ENCODE results near the gene RBMS3. TPM values are rescaled to one million over a fixed set of nuclear protein-coding genes. Genes with fewer than 3 reads are reported as not detected.

RBMS3 gene
- total RNA-seq, 1 experiment from 2014 or later = 0.42 TPM

DNA sequence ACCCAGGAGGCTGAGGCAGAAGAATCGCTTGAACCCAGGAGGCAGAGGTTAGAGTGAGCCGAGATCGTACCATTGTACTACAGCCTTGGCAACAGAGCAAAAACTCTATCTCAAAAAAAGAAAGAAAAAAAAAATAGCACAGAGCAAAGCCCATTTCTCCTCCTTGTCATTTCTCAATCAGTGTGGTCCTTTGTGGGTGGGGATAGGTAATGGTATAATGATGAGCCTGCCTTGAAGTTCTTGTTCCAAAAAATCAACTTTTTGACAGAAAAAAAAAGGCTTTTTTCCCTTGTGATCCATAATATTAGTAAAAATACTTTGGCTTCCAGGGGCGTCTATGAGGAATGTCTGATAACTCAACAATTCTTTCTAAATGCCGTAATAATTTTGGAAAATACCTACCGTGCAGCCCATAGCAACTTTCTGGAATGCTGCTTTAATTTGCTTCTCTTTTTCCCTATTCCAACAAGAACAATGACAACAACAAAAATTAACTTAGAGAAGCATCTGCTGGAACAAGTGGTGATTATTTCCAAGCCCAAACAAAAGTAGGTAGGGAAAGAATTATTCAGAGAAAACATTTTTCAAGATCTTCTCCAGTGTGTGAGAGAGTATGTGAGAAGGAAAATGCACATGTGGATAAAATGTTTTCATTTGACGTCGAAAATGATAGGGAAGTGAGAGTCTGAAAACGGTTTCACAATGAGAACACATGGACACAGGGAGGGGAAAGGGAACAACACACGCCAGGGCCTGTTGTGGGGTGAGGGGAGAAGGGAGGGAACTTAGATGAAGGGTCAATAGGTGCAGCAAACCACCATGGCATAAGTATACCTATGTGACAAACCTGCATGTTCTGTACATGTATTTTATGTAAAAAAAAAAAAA, 337.8 kb downstream of the RBMS3 start (continued):
- no peak for TF ChIP-seq CEBPB (IDR thresholded peaks at IDR 0.05; ENCODE audit: low read depth)

DNA sequence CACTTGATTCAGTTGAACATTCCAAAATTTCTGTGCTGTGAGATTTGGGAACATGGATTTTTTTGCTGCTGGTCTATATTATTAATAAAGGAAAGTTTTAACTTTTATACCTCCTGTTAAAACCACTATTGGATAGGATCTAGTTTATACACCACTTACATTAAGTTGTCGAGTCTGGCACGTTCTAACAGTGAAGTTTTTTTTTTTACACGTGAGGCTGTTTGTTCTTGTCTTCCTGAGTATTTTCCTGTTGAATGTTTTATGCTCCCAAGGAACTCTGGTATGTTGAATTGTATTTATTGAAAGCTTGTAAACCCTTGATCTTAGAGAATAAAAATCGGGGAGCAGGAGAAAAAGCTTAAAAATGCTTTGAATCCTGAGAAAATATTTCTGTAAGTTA, 338.8 kb downstream of the RBMS3 start:
- H3K36me3 ChIP-seq (ENCODE audit: control insufficient read depth in 1 of 2, insufficient read depth in 2 of 2, low read length in 2 of 2) = no peaks in the 10 kb centered on the region
- H2AFZ ChIP-seq (ENCODE audit: low read depth, low read length, poor library complexity, severe bottlenecking) = no peak overlapping the region
- TF ChIP-seq EGR1 (IDR thresholded peaks at IDR 0.05; ENCODE audit: low read depth) = no peak
- no peak for TF ChIP-seq SP1 (IDR thresholded peaks at IDR 0.05; ENCODE audit: low read depth)
- no peak for TF ChIP-seq CEBPB (IDR thresholded peaks at IDR 0.05; ENCODE audit: low read depth)
- no peak for TF ChIP-seq CBX3 (IDR thresholded peaks at IDR 0.05; ENCODE audit: low read depth)
- ATAC-seq = no peak
- no peaks in the 10 kb centered on the region for H3K9me2 ChIP-seq (ENCODE audit: insufficient read depth)
- H3K79me2 ChIP-seq (ENCODE audit: insufficient read depth, low read length) = no peaks in the 10 kb centered on the region
- H3K4me1 ChIP-seq (ENCODE audit: control insufficient read depth in 1 of 2, insufficient read depth in 2 of 2, low read length in 2 of 2) = no peaks in the 10 kb centered on the region
- BruUV-seq (replicated peaks) = no TSS peak
- no peaks in the 10 kb centered on the region for H3K9me3 ChIP-seq (ENCODE audit: control insufficient read depth in 1 of 2, insufficient read depth in 1 of 2, low read depth in 1 of 2, low read length in 2 of 2)
- intact Hi-C loops (cut with micrococcal nuclease) = no loop called here
- POLR2A ChIA-PET = no interaction called here
- CTCF ChIA-PET = no interaction called here
- H3K4me3 ChIP-seq (replicated peaks in 1 of 2; ENCODE audit: low read depth in 1 of 2, low read length in 2 of 2) = no peak overlapping the region
- H3K9ac ChIP-seq (ENCODE audit: low read length) = no peak overlapping the region
- no peak overlapping the region for H3K4me2 ChIP-seq (ENCODE audit: low read length)
- H4K20me1 ChIP-seq (ENCODE audit: insufficient read depth) = no peaks in the 10 kb centered on the region
- H3K27ac ChIP-seq (ENCODE audit: low read depth, low read length) = no peak overlapping the region
- RAD21 ChIA-PET (ENCODE audit: low non-redundant PET in 1 of 2, low total read pairs in 2 of 2, uncharacterized antibody in 2 of 2, unreplicated experiment in 2 of 2) = no interaction called here
- no peak for DNase-seq (ENCODE audit: low read depth, low spot score)
- H3K27me3 ChIP-seq (ENCODE audit: insufficient read depth, low read length) = peaks cover 3% of the 10 kb centered on the region; the same call in 1 of the 2 replicates

DNA sequence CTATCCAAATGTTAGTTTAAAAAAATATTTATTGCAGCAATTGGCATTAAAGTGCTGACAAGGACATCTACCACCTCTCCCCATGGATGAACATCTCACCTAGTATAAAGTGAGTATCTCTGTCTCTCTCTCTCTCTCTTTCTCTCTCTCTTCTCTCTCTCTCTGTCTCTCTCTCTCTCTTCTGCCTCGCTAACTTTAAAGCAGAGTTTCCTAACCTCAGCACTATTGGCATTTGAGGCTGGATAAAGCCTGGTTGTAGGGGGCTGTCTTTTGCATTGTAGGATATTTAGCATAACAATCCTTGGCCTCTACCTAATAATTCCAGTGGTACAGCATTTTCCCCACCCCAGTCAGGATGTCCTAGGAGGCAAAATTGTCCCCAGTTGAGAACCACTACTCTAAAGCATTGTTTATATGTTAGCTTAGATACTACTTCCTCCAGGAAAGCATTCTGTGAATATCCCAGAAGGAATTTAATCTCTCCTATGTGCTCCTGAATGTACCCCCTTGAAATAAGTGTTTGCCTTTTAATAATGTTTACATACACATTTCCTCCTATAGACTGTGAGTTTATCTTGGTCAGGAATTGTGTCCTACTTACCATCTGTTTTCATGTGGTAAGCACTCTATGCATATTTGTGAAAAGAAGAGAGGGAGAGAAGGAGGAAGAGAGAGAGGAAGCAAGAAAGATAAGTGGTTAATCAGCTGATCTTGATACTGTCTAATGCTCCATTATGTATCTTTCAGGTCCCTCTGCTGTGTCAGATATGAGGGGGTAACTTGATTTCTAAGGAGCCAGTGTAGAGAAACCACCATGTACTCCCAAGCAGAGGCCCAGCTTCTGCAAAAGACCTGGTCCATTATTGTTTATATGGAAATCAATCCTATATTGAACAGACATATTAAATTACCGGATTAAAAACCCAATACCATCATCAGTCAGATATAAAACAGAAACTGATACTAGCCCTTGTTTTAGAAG, 346.6 kb downstream of the RBMS3 start:
- BruUV-seq (replicated peaks) = no TSS peak
- no peak for TF ChIP-seq SIN3A (IDR thresholded peaks at IDR 0.05; ENCODE audit: low read depth)
- TF ChIP-seq CEBPB (IDR thresholded peaks at IDR 0.05; ENCODE audit: low read depth) = no peak
- TF ChIP-seq ELF1 (IDR thresholded peaks at IDR 0.05; ENCODE audit: borderline replicate concordance, low read depth) = no peak
- no peak for TF ChIP-seq RAD21 (IDR thresholded peaks at IDR 0.05; ENCODE audit: low read depth)
- TF ChIP-seq, protein P1, sequence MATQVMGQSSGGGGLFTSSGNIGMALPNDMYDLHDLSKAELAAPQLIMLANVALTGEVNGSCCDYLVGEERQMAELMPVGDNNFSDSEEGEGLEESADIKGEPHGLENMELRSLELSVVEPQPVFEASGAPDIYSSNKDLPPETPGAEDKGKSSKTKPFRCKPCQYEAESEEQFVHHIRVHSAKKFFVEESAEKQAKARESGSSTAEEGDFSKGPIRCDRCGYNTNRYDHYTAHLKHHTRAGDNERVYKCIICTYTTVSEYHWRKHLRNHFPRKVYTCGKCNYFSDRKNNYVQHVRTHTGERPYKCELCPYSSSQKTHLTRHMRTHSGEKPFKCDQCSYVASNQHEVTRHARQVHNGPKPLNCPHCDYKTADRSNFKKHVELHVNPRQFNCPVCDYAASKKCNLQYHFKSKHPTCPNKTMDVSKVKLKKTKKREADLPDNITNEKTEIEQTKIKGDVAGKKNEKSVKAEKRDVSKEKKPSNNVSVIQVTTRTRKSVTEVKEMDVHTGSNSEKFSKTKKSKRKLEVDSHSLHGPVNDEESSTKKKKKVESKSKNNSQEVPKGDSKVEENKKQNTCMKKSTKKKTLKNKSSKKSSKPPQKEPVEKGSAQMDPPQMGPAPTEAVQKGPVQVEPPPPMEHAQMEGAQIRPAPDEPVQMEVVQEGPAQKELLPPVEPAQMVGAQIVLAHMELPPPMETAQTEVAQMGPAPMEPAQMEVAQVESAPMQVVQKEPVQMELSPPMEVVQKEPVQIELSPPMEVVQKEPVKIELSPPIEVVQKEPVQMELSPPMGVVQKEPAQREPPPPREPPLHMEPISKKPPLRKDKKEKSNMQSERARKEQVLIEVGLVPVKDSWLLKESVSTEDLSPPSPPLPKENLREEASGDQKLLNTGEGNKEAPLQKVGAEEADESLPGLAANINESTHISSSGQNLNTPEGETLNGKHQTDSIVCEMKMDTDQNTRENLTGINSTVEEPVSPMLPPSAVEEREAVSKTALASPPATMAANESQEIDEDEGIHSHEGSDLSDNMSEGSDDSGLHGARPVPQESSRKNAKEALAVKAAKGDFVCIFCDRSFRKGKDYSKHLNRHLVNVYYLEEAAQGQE (IDR thresholded peaks at IDR 0.05; ENCODE audit: low read depth) = no peak
- TF ChIP-seq, protein P2, sequence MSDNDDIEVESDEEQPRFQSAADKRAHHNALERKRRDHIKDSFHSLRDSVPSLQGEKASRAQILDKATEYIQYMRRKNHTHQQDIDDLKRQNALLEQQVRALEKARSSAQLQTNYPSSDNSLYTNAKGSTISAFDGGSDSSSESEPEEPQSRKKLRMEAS (IDR thresholded peaks at IDR 0.05) = no peak
- no peak for TF ChIP-seq TCF7L2 (IDR thresholded peaks at IDR 0.05; ENCODE audit: borderline replicate concordance, extremely low read depth, insufficient read depth, insufficient read length)
- TF ChIP-seq CBX3 (IDR thresholded peaks at IDR 0.05; ENCODE audit: low read depth) = no peak
- no peak for TF ChIP-seq EZH2 (IDR thresholded peaks at IDR 0.05)
- TF ChIP-seq, protein P3, sequence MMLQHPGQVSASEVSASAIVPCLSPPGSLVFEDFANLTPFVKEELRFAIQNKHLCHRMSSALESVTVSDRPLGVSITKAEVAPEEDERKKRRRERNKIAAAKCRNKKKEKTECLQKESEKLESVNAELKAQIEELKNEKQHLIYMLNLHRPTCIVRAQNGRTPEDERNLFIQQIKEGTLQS (IDR thresholded peaks at IDR 0.05) = no peak

More for the DNA sequence above, 346.6 kb downstream of the RBMS3 start:
- no peak overlapping the region for H3K4me3 ChIP-seq (replicated peaks in 1 of 2; ENCODE audit: low read depth in 1 of 2, low read length in 2 of 2)
- no peak overlapping the region for H2AFZ ChIP-seq (ENCODE audit: low read depth, low read length, poor library complexity, severe bottlenecking)
- H3K4me2 ChIP-seq (ENCODE audit: low read length) = no peak overlapping the region
- peaks cover 11% of the 10 kb centered on the region for H3K27me3 ChIP-seq (ENCODE audit: insufficient read depth, low read length)
- ATAC-seq (no peak), DNase-seq (ENCODE audit: low read depth, low spot score) (no peak)
- no peaks in the 10 kb centered on the region for H3K9me2 ChIP-seq (ENCODE audit: insufficient read depth)
- CTCF ChIA-PET = no interaction called here
- H4K20me1 ChIP-seq (ENCODE audit: insufficient read depth) = no peaks in the 10 kb centered on the region
- POLR2A ChIA-PET = no interaction called here
- no peak overlapping the region for H3K27ac ChIP-seq (ENCODE audit: low read depth, low read length)
- RAD21 ChIA-PET (ENCODE audit: low non-redundant PET in 1 of 2, low total read pairs in 2 of 2, uncharacterized antibody in 2 of 2, unreplicated experiment in 2 of 2) = no interaction called here
- H3K4me1 ChIP-seq (ENCODE audit: control insufficient read depth in 1 of 2, insufficient read depth in 2 of 2, low read length in 2 of 2) = no peaks in the 10 kb centered on the region
- intact Hi-C loops (cut with micrococcal nuclease) = no loop called here
- H3K36me3 ChIP-seq (ENCODE audit: control insufficient read depth in 1 of 2, insufficient read depth in 2 of 2, low read length in 2 of 2) = no peaks in the 10 kb centered on the region
- no peak overlapping the region for H3K9ac ChIP-seq (ENCODE audit: low read length)
- H3K79me2 ChIP-seq (ENCODE audit: insufficient read depth, low read length) = no peaks in the 10 kb centered on the region
- no peaks in the 10 kb centered on the region for H3K9me3 ChIP-seq (ENCODE audit: control insufficient read depth in 1 of 2, insufficient read depth in 1 of 2, low read depth in 1 of 2, low read length in 2 of 2)

All from HCT116 (cell line).